Measurements from ENCODE around the gene NPC2.
"Not testable (repeated sequence)": the region's sequence is repeated elsewhere in the genome, so short reads cannot be mapped to it uniquely, and the experiment has no call there.

Gene NPC2

DNA sequence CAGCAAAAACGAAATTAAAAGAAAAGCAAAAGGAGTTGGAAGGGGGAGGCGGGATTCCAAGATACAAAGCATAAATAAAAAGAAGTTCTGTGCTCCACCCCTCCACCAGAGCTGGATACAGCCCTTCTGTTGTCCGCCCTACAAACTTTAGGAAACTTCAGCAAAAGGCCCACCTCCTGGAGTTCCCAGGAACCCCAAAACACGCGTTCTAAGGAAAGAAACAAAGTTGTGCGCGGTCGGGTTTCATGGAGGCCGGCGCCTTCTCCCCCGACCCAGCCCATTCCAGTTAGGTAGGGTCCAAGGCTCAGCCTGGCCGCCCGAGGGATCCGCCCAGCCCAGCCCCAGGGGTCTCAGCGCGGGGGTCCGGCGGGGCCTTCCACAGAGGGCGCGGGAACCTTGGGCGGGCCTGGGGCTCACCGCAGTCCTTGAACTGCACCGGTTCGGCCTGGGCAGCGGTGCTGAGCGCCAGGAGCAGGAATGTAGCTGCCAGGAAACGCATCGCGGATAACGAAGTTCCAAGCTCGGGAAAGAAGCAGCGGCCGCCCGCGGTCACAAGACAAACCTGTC, at the start of gene NPC2:
Gene NPC2 (minus strand): TSS at position 530 of the 567 bp plus-strand sequence. CDS start 31 bp downstream, at position 499.
- DNase-seq (ENCODE audit: low read depth, low spot score) = no peak
- peak within 1 kb of the TSS; percentile 69 for H3K27ac ChIP-seq

GRCh38 chr14:74542056-74542685, 49.1 kb upstream of the NPC2 start:
- no peak overlapping the region for H3K27ac ChIP-seq
- no peak for DNase-seq (ENCODE audit: low read depth, low spot score)

DNA sequence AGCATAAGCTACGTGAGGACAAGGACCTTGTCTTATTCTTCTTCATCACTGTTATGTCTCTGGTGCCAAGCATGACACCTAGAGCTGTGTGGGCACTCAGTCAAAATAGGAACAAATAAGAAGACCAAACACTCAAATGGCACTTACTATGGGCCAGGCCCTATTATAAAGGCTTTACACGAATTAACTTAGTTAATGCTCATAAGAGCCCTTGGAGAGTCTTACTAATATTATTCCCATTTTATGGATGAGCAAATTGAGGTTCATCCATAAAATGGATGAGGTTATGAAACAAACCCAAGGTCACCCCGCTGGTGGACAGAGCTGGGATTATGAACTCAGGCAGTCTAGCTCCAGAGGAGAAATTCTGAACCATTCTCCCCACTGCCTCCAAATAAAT, 48.1 kb upstream of the NPC2 start:
- no peak for DNase-seq (ENCODE audit: low read depth, low spot score)
- H3K27ac ChIP-seq = no peak overlapping the region

- DNase-seq (ENCODE audit: low read depth, low spot score) = no peak
- H3K27ac ChIP-seq = no peak overlapping the region
These were observed 46.4 kb upstream of the NPC2 start for GRCh38 chr14:74539503-74539902.

DNA sequence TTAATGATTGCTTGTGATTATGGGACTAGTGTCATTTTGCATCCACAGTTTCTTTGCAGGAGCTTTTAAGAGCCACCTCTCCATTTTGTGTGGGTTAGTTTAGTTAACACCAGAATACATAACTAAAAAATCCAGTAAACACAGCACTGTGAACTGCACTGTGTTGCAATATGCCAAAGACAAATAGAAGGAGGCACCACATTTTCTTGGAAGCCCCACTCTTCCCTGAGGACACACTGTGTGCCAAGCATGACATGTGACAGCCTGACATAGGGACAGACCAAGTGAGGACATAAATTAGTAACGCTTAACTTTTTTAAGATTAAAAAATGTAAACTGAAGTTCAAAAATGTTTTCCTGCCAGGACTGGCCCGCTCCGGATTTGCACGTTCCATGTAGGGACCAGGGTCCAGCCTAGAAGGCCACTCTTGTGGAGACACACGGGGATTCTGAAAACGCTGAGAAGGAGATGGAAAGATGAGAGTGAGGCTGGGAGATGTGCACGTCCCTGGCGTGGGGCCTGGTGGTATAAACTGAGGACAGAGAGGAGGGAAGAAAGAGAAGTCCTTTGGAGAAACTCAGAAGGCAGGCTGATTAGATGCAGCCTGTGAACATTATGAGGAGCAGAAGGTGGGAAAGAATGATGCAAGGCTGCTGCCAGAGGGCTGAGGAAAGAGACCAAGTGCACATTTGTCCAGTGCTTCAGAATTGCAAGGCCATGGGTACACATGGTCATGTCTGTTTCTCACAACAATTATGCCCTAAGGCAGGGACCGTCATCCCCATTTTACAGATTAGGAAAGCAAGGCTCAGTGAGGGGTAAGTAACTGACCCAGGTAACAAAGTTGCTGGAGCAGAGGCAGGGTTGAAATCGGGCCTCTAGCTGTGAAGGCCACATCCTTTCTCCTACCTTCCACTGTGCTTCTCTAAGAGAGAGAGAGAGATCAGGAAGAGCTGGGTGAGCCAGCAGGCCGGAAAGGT, 45.6 kb upstream of the NPC2 start:
- H3K27ac ChIP-seq = no peak overlapping the region
- no peak for DNase-seq (ENCODE audit: low read depth, low spot score)

DNA sequence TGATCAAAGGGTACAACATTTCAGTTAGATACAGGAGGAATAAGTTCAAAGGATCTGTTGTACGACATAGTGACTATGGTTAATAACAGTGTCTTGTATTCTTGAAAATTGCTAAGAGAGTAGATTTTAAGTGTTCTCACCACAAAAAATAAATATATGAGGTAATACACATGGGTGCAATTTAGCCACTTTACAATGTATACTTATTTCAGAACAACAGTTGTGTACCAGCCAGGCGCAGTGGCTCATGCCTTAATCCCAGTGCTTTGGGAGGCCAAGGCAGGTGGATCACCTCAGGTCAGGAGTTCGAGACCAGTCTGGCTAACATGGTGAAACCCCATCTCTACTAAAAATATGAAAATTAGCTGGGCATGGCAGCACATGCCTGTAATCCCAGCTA, 43.2 kb upstream of the NPC2 start:
- DNase-seq (ENCODE audit: low read depth, low spot score); H3K27ac ChIP-seq: not testable (repeated sequence)

DNA sequence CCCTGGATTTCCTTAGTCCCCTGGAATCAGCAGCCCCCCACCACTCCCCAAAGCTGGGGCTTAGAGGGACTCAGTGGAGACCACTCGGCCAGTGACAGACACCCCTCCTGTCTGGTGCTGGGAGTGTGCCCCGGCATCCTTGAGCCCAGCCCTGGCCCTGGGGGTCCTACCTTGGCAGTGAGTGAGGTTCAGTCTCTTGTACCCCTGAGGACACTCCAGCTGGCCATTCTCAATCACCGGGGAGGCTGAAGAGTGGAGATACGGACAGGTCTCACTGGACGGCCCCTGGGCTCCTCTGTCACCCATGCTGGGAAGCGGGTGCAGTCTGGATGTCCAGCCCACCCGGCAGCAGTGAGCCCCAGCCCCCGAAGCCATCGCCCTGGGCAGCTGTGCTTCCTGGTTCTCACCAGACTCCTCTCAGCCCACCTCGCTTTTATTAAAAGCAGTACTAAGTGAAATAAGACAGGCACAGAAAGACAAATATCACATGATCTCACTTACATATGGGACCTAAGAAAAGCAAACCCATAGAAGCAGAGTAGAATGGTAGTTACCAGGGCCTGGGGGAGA, 42.7 kb upstream of the NPC2 start:
- H3K27ac ChIP-seq = no peak overlapping the region
- DNase-seq (ENCODE audit: low read depth, low spot score) = no peak

- no peak for DNase-seq (ENCODE audit: low read depth, low spot score)
- H3K27ac ChIP-seq = no peak overlapping the region
These were observed 40.5 kb upstream of the NPC2 start for GRCh38 chr14:74533576-74533975.

DNA sequence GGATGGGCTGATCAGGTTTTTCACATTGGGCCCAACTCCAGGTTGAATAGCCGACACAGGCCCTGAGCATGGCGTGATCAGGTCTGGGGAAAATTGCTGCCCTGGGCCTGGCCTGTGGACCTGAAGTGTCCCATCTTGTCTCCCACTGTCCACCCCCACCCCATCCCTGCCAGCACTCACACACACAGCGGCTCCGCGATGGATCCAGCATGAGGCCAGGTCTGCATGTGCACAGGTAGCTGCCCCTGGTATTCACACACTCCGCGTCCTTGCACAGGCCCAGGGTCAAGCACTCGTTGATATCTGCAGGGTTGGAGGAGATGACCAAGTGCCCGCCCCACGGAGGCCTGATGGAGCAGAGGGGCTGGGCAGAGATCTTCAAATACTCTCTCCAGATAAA, 39.1 kb upstream of the NPC2 start:
- H3K27ac ChIP-seq = no peak overlapping the region
- no peak for DNase-seq (ENCODE audit: low read depth, low spot score)

- DNase-seq (ENCODE audit: low read depth, low spot score) = no peak
- peak overlapping the region; percentile 12 for H3K27ac ChIP-seq
These were observed 38.4 kb upstream of the NPC2 start for GRCh38 chr14:74531467-74531866.

- peak overlapping the region; percentile 12 for H3K27ac ChIP-seq
- DNase-seq (ENCODE audit: low read depth, low spot score) = no peak
These were observed 37.9 kb upstream of the NPC2 start for GRCh38 chr14:74531006-74531405.

- no peak overlapping the region for H3K27ac ChIP-seq
- no peak for DNase-seq (ENCODE audit: low read depth, low spot score)
These were observed 35.8 kb upstream of the NPC2 start for GRCh38 chr14:74528886-74529285.

GRCh38 chr14:74528406-74528805, 35.3 kb upstream of the NPC2 start:
- DNase-seq (ENCODE audit: low read depth, low spot score) = no peak
- H3K27ac ChIP-seq = no peak overlapping the region

GRCh38 chr14:74527736-74528280, 34.7 kb upstream of the NPC2 start:
- no peak overlapping the region for H3K27ac ChIP-seq
- no peak for DNase-seq (ENCODE audit: low read depth, low spot score)

DNA sequence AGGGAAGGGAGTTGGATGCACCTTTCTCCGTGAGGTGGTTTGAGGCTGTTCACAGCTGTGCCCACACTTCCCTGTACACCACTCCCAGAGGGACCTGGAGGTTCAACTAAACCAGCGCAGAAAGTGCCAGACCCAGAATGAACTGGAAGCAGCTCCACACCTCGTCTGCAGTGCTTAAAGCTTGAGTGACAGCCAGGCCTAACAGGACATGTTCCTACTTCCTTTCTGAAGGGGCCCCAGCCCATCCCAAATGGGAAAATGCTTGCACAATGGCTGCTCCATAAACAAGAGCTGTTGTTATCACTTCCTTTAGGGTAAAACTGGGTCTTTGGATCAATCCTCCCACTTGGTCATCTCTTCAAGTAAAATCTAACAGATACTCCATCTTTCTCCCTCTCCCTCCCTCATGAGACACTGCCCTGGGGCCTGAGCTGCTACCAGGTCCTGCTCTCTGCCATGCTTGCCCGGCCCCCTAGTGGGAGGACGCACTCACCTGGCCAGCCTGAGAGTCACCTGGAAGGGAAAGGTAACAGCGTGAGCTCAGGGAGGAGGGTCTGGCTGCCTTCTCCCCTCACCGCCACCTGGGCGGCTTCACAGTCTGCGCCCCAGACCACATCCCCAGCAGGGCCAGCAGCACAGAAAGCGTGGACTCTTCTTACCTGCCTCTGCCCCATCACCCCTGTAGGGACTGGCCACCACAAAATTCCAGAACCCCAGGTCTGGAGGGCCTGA, 33.9 kb upstream of the NPC2 start:
- DNase-seq (ENCODE audit: low read depth, low spot score) = no peak

DNA sequence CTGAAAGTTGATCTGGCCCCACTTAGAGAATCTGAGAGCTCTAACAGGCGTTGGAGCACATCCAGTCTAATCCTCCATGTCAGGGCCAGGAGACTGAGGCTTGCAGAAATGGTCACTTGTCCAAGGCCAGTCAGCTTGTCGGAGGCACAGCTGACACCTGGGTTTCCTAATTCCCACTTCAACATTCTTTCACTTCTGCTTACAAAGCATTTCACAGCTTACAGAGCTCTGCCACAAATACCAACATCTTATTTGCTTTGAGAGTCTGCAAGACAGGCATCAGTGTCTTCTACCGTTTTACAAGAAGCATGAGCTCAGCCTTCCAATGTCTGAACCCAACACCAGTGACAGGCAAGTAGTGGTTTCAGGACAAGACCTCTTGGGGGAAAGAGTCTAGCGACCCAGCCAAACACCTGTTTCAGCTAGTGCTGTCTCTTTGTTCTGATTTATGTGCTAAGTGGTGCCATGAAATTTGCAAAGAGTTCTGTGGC, 32.3 kb upstream of the NPC2 start:
- H3K27ac ChIP-seq = no peak overlapping the region

More for the DNA sequence above, 33.9 kb upstream of the NPC2 start:
- H3K27ac ChIP-seq = no peak overlapping the region

DNA sequence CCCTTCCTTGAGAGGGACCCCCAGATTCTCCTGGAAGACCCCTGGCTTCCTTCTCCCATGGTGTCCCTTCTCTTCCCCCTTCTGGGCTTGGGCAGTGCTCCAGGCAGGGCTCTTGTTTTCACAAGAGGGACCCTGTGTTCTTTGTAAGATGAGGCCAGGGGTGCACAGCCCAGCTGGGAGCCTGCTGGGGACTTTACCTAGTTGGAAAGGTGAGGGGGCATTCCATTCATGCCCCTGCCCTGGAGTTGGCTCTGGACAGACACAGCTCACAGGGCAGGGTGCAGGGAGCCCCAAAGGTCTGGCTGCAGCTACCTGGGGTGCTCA, 31.7 kb upstream of the NPC2 start:
- H3K27ac ChIP-seq = no peak overlapping the region
- no peak for DNase-seq (ENCODE audit: low read depth, low spot score)

More for the DNA sequence above, 32.3 kb upstream of the NPC2 start:
- DNase-seq (ENCODE audit: low read depth, low spot score) = no peak

- H3K27ac ChIP-seq = no peak overlapping the region
These were observed 31.1 kb upstream of the NPC2 start for GRCh38 chr14:74524076-74524811.

DNA sequence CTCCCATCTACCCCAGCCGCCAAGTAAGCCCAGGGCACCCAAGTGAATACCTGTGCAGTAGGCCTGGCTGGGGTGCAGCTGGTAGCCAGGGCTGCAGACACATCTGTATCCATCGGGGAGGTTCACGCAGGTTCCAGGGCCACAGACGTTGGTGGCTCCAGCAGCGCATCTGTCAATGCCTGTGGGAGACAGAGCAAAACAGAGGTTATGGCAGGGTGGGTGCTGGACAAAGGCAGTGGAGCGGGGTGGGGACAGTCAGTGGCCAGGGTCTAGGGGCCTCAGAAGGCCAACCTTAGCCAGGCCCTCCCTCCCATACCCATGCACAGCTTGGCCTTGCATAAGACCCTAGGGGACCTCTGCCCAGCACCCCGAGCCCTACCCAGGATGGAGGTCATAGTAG, 29.6 kb upstream of the NPC2 start:
- DNase-seq (ENCODE audit: low read depth, low spot score) = no peak
- no peak overlapping the region for H3K27ac ChIP-seq

More at GRCh38 chr14:74524076-74524811, 31.1 kb upstream of the NPC2 start:
- DNase-seq (ENCODE audit: low read depth, low spot score) = no peak
